Liver (tissue), 9 donors: ENCODE results near the gene CREBBP. TPM values are rescaled to one million over a fixed set of nuclear protein-coding genes. Genes with fewer than 3 reads are reported as not detected.

Source experiments
- DNase-seq: peaks from one replicate; pipeline ENCODE4 v3.0.0-alpha.2; 2017; ENCODE audit warnings: low spot score
- H3K27ac ChIP-seq, 2 donors: one replicate each; pipeline ENCODE4 v1.7.0; 2013; ENCODE audit warnings: inconsistent platforms in 2 of 2, low read length in 2 of 2, control low read depth in 1 of 2, low read depth in 1 of 2, mild to moderate bottlenecking in 1 of 2
- H3K27me3 ChIP-seq, 4 donors: one replicate each; pipeline versions ENCODE4 v1.6.1 to v1.7.0; 2013; ENCODE audit warnings: low read length in 3 of 4, inconsistent platforms in 1 of 4, mild to moderate bottlenecking in 1 of 4, moderate library complexity in 1 of 4; ENCODE audit not compliant: control insufficient read depth in 4 of 4, insufficient read depth in 4 of 4
- H3K36me3 ChIP-seq, 4 donors: one replicate each; pipeline versions ENCODE4 v1.6.1 to v1.7.0; 2013; ENCODE audit warnings: low read length in 3 of 4, mild to moderate bottlenecking in 3 of 4, low read depth in 1 of 4, moderate library complexity in 1 of 4; ENCODE audit not compliant: control insufficient read depth in 4 of 4, insufficient read depth in 3 of 4
- H3K4me1 ChIP-seq, 4 donors: one replicate each; pipeline versions ENCODE4 v1.6.1 to v1.7.0; 2013; ENCODE audit warnings: low read length in 3 of 4, mild to moderate bottlenecking in 3 of 4, moderate library complexity in 1 of 4; ENCODE audit not compliant: control insufficient read depth in 4 of 4, insufficient read depth in 4 of 4
- H3K4me3 ChIP-seq, 3 donors: one replicate each; pipeline versions ENCODE4 v1.6.1 to v1.7.0; 2013; ENCODE audit warnings: low read length in 3 of 3, control low read depth in 1 of 3, low read depth in 1 of 3, mild to moderate bottlenecking in 1 of 3
- H3K9ac ChIP-seq, 2 donors: one replicate each; pipeline ENCODE4 v1.7.0; 2013; ENCODE audit warnings: low read length in 2 of 2, mild to moderate bottlenecking in 2 of 2, moderate library complexity in 2 of 2, control low read depth in 1 of 2, low read depth in 1 of 2
- H3K9me3 ChIP-seq, 4 donors: one replicate each; pipeline versions ENCODE4 v1.6.1 to v1.7.0; 2013; ENCODE audit warnings: low read length in 3 of 4; ENCODE audit not compliant: control insufficient read depth in 4 of 4
- EGR1 ChIP-seq, 2 donors: IDR thresholded peaks; 2 replicates each; pipeline ENCODE4 v1.6.1; 2016 to 2018; ENCODE audit warnings: antibody characterized with exemption in 2 of 2, low read depth in 2 of 2
- FOXA1 ChIP-seq: IDR thresholded peaks from 2 replicates; pipeline ENCODE4 v1.6.1; 2016; ENCODE audit warnings: antibody characterized with exemption
- FOXA2 ChIP-seq: IDR thresholded peaks from 2 replicates; pipeline ENCODE4 v1.6.1; 2016; ENCODE audit warnings: antibody characterized with exemption
- GABPA ChIP-seq, 2 donors: IDR thresholded peaks in 1 of 2; conservative IDR thresholded peaks in 1 of 2; 2 replicates each; pipeline ENCODE4 v1.6.1; 2016; ENCODE audit warnings: antibody characterized with exemption in 2 of 2, mild to moderate bottlenecking in 1 of 2, moderate library complexity in 1 of 2
- HNF4A ChIP-seq, 2 donors: conservative IDR thresholded peaks; 2 replicates each; pipeline ENCODE4 v1.6.1; 2016; ENCODE audit warnings: antibody characterized with exemption in 2 of 2, mild to moderate bottlenecking in 2 of 2
- HNF4G ChIP-seq: IDR thresholded peaks from 2 replicates; pipeline ENCODE4 v1.6.1; 2016; ENCODE audit warnings: antibody characterized with exemption
- JUND ChIP-seq, 2 donors: IDR thresholded peaks; 2 replicates each; pipeline ENCODE4 v1.6.1; 2016; ENCODE audit warnings: antibody characterized with exemption in 2 of 2
- NR2F2 ChIP-seq: IDR thresholded peaks from 2 replicates; pipeline ENCODE4 v1.6.1; 2016; ENCODE audit warnings: antibody characterized with exemption
- RAD21 ChIP-seq, 2 donors: IDR thresholded peaks; 2 replicates each; pipeline ENCODE4 v1.6.1; 2016; ENCODE audit warnings: antibody characterized with exemption in 2 of 2, mild to moderate bottlenecking in 2 of 2
- RXRA ChIP-seq, 2 donors: IDR thresholded peaks; 2 replicates each; pipeline ENCODE4 v1.6.1; 2017 to 2018; ENCODE audit warnings: antibody characterized with exemption in 2 of 2, mild to moderate bottlenecking in 1 of 2
- SP1 ChIP-seq: IDR thresholded peaks from 2 replicates; pipeline ENCODE4 v1.6.1; 2018; ENCODE audit warnings: antibody characterized with exemption, mild to moderate bottlenecking
- TAF1 ChIP-seq: conservative IDR thresholded peaks from 2 replicates; pipeline ENCODE4 v1.6.1; 2016; ENCODE audit warnings: antibody characterized with exemption, mild to moderate bottlenecking
- YY1 ChIP-seq: IDR thresholded peaks from 2 replicates; pipeline ENCODE4 v1.6.1; 2016; ENCODE audit warnings: antibody characterized with exemption, mild to moderate bottlenecking
- WGBS: extraction: QIAGEN DNeasy Blood & Tissue Kit; methylation state at CpG from one replicate; pipeline ENCODE4 v1.1.7; 2013; 5-methylcytosine and 5-hydroxymethylcytosine counted together
- polyA plus RNA-seq, 2 donors: library from polyadenylated mRNA; stranded (reverse) in 1 of 2; unstranded in 1 of 2; fragments of 200-250 nt in 1 of 2; fragments of >200 nt in 1 of 2; fragmentation: Nextera tagmentation in 1 of 2; extraction: Ambion mirVana in 1 of 2; gene quantifications; one replicate each; pipeline versions ENCODE4 v1.2.1 to v1.2.3, GENCODE V29; 2013 to 2015
- total RNA-seq, 2 donors: library from RNA; depleted of rRNA; stranded (reverse); fragments of >200 nt; gene quantifications; one replicate each; pipeline ENCODE4 v1.2.3, GENCODE V29; 2014
- TF ChIP-seq, protein P1 (sequence below): IDR thresholded peaks from 2 replicates; pipeline ENCODE4 v1.6.1; 2016; ENCODE audit warnings: antibody characterized with exemption
- TF ChIP-seq, protein P2 (sequence below): fragments of 150-350 bp; IDR thresholded peaks from 2 replicates; pipeline ENCODE4 v1.5.1; 2017; ENCODE audit warnings: improper control_type of control experiment, low read depth, low read length; ENCODE audit not compliant: missing input control
- TF ChIP-seq, protein P3 (sequence below): IDR thresholded peaks from 2 replicates; pipeline ENCODE4 v1.6.1; 2016; ENCODE audit warnings: antibody characterized with exemption
- TF ChIP-seq, protein P4 (sequence below): IDR thresholded peaks from 2 replicates; pipeline ENCODE4 v1.6.1; 2016; ENCODE audit warnings: antibody characterized with exemption, mild to moderate bottlenecking
- TF ChIP-seq, protein P5 (sequence below): IDR thresholded peaks from 2 replicates; pipeline ENCODE4 v1.6.1; 2016; ENCODE audit warnings: antibody characterized with exemption
- donor health status: healthy.
- donor health status: healthy.
- donor health status: healthy.
- donor health status: healthy.
- donor health status: healthy.

Gene CREBBP
- total and polyA plus RNA-seq, 4 donors: 7.0 to 25.8 (median 19.5) TPM

DNA sequence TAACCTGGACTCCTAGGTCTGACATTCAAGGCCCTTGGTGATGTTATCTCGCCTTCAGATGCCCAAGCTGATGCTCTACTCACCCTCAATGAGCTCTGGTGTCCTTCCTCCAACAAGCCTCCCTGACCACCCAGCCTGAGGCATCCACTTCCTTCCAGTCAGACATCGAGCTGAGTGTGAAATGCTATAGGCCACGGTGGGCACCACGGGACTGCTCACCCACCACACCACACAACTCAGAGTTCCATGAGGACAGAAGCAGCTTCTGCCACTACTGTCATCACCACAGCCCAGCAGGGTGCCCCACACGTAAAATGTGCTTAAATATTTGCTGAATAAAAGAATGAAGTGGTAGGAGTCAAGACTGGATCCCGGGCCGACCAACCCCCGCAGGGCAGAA is 12.0 kb downstream of the CREBBP start (continued):
- TF ChIP-seq, protein P1, sequence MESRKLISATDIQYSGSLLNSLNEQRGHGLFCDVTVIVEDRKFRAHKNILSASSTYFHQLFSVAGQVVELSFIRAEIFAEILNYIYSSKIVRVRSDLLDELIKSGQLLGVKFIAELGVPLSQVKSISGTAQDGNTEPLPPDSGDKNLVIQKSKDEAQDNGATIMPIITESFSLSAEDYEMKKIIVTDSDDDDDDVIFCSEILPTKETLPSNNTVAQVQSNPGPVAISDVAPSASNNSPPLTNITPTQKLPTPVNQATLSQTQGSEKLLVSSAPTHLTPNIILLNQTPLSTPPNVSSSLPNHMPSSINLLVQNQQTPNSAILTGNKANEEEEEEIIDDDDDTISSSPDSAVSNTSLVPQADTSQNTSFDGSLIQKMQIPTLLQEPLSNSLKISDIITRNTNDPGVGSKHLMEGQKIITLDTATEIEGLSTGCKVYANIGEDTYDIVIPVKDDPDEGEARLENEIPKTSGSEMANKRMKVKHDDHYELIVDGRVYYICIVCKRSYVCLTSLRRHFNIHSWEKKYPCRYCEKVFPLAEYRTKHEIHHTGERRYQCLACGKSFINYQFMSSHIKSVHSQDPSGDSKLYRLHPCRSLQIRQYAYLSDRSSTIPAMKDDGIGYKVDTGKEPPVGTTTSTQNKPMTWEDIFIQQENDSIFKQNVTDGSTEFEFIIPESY: no peak
- TF ChIP-seq HNF4G (no peak), JUND (IDR thresholded peaks at IDR 0.05) (no peak)

DNA sequence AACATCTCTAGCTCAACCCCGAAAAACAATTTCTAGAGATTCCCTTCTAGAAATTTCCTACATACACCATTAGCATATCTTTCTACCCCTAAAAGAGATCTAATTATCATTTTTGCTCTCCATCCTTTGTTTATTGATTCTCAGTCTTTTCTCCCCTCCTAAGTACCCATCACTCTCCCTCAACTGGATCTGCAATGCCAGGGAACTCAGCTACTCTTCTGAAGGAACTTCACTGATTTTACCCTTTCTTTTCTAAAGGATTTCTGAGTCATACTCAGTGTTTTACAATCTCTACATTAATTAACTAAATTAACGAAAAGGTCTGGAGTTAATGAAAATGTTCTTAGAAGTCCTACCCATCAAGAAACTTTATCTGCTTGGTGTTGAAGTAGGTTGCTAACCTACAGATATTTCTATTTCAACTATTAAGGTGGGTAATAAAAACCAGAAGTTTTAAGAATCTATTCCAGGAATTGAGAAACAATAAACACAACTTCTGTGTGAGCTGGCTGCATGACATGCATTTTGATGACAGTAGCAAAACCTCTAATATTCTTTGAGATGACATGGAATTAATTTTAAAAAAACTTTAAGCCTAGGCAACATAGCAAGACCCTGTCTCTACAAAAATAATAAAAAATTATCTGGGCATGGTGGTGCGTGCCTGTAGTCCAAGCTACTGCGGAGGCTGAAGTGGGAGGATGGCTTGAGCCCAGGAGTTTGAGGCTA is 13.6 kb downstream of the CREBBP start:
- Histone ChIP-seq H3K4me3 (no peak overlapping the region), H3K27me3 (no peaks in the 10 kb centered on the region), H3K9ac (no peak overlapping the region), H3K36me3 (no peaks in the 10 kb centered on the region), H3K27ac (no peak overlapping the region), H3K9me3 (no peaks in the 10 kb centered on the region), H3K4me1 (peaks cover 8 to 36% (median 20%) of the 10 kb centered on the region in 4 donors)
- WGBS: 81% methylated on average over 4 of the region's 4 CpGs
- TF ChIP-seq GABPA (IDR thresholded peaks at IDR 0.05 in 1 of 2, conservative IDR thresholded peaks at IDR 0.05 in 1 of 2) (no peak), HNF4G (no peak), RXRA (IDR thresholded peaks at IDR 0.05) (no peak), TAF1 (no peak), RAD21 (IDR thresholded peaks at IDR 0.05) (no peak), EGR1 (IDR thresholded peaks at IDR 0.05; ENCODE audit: low read depth in 2 of 2) (no peak), NR2F2 (no peak), SP1 (no peak), YY1 (no peak), JUND (IDR thresholded peaks at IDR 0.05) (no peak), HNF4A (conservative IDR thresholded peaks at IDR 0.05) (no peak), FOXA2 (no peak), FOXA1 (no peak)
- TF ChIP-seq, protein P2, sequence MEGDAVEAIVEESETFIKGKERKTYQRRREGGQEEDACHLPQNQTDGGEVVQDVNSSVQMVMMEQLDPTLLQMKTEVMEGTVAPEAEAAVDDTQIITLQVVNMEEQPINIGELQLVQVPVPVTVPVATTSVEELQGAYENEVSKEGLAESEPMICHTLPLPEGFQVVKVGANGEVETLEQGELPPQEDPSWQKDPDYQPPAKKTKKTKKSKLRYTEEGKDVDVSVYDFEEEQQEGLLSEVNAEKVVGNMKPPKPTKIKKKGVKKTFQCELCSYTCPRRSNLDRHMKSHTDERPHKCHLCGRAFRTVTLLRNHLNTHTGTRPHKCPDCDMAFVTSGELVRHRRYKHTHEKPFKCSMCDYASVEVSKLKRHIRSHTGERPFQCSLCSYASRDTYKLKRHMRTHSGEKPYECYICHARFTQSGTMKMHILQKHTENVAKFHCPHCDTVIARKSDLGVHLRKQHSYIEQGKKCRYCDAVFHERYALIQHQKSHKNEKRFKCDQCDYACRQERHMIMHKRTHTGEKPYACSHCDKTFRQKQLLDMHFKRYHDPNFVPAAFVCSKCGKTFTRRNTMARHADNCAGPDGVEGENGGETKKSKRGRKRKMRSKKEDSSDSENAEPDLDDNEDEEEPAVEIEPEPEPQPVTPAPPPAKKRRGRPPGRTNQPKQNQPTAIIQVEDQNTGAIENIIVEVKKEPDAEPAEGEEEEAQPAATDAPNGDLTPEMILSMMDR: no peak
- TF ChIP-seq, protein P3, sequence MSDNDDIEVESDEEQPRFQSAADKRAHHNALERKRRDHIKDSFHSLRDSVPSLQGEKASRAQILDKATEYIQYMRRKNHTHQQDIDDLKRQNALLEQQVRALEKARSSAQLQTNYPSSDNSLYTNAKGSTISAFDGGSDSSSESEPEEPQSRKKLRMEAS: no peak
- TF ChIP-seq, protein P4, sequence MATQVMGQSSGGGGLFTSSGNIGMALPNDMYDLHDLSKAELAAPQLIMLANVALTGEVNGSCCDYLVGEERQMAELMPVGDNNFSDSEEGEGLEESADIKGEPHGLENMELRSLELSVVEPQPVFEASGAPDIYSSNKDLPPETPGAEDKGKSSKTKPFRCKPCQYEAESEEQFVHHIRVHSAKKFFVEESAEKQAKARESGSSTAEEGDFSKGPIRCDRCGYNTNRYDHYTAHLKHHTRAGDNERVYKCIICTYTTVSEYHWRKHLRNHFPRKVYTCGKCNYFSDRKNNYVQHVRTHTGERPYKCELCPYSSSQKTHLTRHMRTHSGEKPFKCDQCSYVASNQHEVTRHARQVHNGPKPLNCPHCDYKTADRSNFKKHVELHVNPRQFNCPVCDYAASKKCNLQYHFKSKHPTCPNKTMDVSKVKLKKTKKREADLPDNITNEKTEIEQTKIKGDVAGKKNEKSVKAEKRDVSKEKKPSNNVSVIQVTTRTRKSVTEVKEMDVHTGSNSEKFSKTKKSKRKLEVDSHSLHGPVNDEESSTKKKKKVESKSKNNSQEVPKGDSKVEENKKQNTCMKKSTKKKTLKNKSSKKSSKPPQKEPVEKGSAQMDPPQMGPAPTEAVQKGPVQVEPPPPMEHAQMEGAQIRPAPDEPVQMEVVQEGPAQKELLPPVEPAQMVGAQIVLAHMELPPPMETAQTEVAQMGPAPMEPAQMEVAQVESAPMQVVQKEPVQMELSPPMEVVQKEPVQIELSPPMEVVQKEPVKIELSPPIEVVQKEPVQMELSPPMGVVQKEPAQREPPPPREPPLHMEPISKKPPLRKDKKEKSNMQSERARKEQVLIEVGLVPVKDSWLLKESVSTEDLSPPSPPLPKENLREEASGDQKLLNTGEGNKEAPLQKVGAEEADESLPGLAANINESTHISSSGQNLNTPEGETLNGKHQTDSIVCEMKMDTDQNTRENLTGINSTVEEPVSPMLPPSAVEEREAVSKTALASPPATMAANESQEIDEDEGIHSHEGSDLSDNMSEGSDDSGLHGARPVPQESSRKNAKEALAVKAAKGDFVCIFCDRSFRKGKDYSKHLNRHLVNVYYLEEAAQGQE: no peak
- TF ChIP-seq, protein P5, sequence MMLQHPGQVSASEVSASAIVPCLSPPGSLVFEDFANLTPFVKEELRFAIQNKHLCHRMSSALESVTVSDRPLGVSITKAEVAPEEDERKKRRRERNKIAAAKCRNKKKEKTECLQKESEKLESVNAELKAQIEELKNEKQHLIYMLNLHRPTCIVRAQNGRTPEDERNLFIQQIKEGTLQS: no peak
- DNase-seq: no peak
